HG02973 (cell line): ENCODE results near the gene PTPRD.

Source experiments
- ATAC-seq: cut with Tn5 transposase; IDR thresholded peaks from one replicate; pipeline ENCODE4 v1.9.1; 2021; ENCODE audit warnings: moderate library complexity; ENCODE audit not compliant: unreplicated experiment

PTPRD gene

DNA sequence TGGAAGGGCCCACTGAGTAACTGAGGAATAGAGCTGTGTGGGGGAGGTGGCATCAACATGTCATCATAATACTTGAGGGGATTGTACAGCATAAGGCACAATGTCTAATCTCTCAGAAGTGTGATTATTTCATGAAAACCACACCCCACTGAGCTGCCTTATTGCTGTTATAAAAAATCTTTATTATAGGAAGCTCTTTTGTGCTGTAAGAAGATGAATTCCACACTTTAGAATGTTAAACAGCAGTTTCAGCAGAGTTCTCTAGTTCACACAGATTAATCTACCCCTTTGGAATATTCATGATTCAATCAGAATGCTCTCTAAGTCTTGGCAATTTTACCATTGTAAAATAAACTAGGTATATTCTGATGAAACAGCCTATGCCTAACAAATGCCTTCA, 1389.6 kb downstream of the PTPRD start:
- no peak for ATAC-seq

DNA sequence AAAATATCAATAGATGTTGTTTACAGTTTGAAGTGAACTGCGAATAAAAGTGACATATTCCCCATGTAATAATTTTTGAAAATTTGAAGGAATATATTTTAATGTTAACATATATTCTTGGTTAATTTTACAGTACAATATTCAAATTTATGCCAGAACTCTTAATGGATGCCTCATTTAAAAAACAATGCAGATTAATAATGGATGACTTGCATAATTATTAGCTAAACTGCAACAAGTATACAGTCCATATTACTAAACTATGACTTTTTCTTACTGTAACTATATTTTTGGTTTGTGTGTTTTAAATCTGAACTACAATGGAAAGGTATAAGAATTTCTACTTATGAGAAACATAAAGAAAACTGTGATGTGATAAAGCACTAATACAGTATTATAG, 1390.1 kb downstream of the PTPRD start:
- ATAC-seq = no peak

DNA sequence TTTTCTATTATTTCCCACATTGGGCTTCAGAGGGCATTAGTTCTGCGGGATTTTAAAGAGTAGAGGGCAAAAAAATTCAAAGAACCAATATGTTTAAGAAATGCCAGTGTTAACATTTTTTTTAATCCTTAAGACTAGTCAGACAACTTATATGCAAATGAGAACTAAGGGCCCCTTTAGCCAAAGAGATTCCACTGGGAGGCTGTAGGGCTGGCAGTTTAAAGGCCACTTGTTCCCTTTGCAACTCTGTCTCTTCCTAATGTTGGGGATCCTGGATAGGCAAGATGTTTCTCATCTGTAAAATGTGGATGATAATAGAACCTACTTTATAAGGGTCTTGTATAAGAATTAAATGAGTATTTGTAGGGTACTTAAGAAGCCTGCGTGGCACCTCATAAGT, 1395.9 kb downstream of the PTPRD start:
- ATAC-seq = no peak

DNA sequence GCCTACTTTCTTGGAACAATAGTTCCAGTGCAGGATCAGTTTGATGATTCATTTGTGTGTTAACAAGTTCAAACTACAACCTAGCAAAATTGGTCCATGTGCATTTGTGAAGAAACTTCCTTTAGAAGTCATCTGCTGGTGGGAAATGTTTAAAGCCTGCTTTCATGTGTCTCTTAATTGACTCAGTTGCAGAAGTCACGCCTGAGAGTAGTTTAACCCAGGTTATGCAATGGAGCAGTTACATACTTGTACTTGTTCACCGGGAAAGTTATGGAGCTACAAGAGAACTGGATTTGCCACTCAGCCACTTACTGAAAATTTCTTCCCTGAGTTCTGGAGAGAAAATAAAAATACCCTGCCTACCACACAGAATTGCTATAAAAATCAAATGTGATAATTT, 1397.8 kb downstream of the PTPRD start:
- no peak for ATAC-seq

DNA sequence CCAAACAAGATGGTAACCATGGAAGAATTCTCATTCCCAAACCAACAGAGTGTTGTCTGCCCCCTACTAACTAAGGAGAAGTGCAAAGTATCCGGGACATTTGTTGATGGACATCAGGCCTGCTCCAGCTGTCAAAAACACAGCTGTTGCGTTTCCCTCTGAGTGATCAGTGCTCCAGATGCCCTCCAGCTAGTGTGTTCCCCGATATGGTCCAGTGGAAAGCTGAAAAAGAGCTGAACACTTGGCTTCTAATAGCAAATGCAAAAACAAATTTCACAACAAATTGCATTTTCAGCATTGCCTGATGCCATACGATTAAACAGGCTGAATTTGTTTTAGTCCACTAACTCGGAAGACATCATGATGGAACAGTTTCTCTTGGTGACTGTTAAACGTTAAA, 1398.7 kb downstream of the PTPRD start:
- ATAC-seq = no peak

DNA sequence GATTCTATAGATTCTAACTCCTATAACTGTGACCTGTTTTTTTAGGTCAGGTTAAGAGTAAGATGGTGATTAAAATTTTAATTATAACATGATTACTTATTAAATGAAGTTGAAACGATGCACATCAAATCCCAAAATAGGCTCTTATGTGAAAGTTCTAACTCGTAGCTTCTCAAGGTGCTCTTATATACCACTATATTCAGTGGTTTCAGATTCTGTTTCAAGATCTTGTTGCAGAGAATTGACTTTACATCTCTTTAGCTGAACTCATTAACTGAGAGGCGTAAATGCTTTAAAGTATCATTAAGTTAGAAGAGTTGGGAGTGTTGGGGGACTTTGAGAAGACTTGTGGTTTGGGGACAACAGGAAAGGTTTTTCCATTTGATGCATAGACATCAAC, 1399.8 kb downstream of the PTPRD start:
- ATAC-seq = no peak

DNA sequence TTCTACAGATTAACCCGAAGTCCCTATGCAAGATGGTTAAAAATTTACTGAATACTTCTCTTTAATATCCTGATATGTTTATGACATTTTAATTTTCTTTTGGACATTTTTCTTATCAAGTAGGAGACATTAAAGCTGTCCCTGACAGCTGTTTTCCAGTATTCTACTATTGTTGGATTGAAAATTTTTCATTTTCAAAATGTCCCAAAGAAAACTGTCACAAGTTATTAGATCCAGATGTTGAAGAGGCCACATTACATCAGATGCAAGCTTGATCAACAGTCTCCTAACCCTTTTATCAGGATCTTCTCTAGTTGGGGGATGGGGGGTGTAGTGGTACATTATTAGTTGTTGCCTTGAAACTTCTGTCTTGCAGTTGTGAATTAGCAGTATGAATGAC, 1410.5 kb downstream of the PTPRD start:
- ATAC-seq = no peak

DNA sequence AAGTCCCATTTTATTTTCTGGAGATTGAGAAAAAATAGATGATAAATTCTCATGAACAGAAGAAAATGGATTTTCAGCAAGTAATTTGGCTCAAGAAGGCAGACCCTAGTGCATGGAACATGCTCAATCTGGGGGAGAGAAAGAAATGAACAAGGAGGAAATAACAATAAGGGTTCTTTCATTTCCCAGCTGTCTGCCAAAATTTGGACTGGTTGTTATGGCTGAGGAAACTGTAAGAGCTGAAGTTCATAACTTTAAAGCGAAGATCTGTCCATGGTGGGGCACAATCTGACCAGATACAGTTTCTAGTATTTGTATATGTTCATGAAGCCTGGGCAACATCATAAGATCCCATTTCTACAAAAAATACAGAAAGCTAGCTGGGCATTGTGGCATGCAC, 1426.7 kb downstream of the PTPRD start:
- no peak for ATAC-seq

DNA sequence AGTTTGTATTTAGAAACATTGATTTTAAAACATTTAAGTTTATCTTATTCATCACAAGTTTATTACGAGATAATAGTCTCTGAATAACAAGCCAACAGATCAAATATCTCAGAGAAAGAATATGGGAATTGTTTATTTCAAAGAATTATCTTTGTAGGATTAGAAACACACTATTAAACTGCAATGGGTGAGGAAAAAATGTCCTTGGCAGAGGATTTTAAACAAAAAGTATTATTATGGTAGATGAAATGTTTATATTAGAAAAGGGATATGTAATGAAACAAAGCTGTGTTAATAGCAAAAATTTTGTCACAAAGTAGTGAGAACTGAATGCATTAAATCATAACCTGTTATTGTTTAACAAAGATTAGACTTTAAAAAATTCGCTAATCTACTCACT, 1430.4 kb downstream of the PTPRD start:
- no peak for ATAC-seq

DNA sequence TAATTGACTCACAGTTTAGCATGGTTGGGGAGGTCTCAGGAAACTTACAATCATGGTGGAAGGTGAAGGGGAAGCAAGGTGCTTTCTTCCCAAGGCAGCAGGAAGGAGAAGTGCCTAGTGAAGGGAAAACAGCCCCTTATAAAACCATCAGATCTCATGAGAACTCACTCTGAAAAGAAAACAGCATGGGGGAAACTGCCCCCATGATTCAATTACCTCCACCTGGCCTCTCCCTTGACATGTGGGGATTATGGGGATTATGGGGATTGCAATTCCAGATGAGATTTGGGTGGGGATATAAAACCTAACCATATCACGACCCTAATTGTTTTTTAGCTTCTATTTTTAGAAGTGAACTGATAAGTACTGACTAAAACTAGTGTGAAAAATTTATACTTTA, 1435.7 kb downstream of the PTPRD start:
- ATAC-seq = no peak

DNA sequence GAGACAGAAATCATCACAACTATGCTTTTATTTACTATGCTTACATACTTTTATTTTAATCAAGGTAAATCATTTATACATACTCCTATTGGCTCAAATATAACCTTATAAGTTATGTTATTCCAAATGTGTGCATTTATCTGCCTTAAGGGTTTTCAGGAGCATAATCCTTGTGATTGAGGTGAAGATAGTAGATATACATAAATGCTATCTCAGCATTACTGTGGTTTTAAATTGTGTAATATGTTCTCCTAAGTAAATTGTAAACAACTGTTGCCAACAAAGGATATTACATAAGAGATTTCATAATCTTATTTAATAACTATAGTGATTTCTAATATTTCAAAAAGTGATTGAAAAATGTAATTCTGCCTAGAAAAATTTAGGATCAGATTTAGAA, 1438.4 kb downstream of the PTPRD start:
- ATAC-seq = no peak

DNA sequence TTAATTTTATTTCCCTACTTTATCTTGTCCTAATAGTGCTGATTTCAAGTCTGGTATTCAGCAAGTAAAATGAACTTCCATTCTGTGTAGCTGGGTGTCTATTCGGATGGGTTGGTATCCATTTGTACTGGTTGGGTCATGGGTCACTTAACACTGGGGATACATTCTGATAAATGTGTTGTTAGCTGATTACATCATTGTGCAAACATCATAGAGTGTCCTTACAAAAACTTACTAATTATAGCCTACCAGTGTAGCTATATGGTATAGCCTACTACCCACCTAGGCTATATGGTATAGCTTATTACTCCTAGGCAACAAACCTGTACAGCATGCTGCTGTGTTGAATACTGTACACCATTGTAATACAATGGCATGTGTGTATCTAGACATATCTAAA, 1439.5 kb downstream of the PTPRD start:
- no peak for ATAC-seq

DNA sequence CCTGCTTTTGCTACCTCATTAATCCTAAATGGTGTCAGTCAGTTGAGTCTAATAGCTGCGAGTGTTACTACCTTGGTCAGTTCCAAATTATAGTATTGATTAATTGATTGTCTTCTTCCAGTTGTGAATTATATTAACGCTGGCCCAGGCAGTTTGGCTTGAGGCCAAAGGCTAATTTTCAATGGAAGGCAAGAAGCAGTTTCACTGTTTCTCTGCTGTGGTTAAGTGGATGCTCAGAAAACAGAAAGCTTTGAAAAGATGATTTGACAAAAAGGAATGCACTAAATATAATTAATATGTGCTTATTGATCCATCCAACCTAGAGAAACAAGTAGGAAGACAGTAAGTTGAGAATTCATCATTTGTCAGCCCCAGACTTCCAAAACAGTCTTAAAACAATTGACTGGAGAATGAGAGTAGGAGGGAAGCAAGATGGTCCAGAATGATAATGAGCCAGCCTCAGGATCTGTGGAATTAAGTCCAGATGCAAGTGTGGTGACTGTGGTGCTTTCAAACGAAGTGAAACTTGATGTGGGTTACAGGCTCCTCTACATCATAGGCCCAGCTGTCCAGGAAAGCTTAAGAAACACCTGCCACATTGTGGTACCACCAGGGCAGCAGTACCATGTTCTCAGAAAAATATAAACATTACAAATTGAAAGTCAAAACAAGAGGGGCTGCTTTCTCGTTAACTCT, 1442.2 kb downstream of the PTPRD start:
- no peak for ATAC-seq

DNA sequence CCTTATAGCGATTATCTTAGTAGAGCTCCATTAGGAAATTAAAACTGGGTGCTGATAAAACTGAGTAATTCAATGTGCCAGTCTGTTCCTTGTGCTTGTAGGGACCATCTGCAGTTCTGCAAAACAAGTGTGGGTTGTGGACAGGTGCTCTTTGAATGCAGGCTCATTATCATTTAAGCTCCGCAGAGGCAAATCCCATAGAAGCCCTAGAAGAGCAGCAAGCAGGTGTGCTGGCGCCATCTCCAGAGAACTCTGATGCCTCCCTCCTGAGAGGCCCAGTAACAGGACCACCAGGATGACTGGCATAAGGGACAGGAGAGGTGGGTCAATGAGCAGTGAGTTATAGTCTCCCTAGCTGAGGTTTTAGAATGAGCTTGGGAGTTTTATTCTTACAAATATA, 1470.8 kb downstream of the PTPRD start:
- no peak for ATAC-seq

DNA sequence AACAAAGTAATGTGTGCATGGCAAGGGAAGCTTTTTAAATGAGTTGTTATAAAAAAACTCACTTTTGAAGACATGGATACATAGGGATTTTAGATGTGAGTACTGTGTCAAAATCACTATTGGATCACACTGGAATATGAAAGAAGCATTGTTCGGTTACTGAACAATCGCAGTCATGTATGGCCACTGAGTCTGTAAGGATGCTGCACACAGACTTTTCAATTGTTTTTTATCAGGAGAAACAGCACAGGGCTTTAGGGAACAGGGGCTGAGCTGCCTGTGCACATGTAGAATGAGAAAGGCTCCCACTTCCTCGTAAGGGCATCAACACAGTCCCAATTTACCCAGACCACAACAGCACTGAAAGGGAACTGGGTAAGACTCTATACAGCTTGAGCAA, 1479.3 kb downstream of the PTPRD start:
- ATAC-seq = no peak

DNA sequence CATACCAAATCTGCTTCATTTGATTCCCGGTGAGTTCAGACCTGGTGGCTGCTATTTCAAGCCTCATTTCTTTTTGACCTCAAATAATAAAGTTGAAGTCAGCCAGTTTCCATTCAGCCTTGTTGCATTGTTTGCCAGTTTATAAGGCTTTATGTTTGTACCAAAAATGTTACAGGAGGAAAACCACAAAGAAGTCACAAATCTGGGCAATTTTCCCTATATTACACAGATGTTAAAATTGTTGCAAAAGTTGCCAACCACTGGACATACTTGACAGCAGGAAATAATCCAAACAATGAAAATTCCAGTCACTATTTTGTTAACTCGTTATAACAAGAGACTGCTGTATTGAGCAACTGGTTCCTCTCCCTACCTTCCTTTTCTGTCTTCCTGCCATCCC, 1488.2 kb downstream of the PTPRD start:
- ATAC-seq = no peak

DNA sequence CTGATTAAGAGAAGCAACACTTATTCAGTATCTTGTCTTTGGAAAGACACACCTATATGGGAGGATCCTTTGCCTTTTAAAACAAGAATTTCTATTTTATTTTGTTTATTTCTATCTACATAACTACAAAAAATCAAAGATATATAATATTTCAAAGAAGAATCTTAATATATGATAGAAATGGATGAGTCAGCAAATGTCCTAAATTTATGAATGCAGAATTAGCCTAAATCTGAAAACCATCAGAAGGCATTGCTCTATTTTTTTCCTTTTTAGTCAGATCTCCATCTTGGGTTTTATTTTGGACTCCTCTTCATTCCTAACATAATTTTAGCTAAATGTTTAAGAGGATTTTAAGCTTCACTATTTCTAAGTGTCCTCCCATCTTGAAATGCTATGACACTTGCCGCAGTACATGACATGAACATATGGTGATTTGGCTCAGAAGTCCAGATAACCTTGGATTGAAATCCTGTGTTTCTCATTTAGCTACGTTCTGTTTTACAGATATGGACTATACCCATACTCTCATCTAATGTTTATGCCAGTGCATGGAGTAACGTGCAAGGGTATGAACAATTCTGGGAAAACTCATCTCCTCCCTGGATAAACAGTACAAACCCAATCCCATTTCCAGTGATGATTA, 1490.4 kb downstream of the PTPRD start:
- ATAC-seq = no peak

DNA sequence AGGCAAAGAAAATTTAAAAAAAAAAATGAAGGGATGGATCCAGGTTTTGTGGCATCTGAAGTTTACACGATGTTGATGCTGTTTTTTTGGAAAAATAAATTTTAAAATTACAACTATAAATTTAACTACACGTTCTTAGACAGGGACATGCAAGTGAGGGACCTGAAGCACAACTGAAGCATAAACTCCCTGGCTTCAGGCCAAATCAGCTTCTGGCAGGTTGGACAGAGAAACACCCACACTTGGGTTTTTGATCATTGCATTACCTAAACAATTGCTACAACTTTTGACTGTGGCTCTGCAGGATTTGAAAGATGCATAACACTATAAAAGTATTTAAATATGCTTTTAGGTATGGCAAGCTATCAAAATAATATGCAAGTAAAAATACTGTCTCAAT, 1494.9 kb downstream of the PTPRD start:
- no peak for ATAC-seq

DNA sequence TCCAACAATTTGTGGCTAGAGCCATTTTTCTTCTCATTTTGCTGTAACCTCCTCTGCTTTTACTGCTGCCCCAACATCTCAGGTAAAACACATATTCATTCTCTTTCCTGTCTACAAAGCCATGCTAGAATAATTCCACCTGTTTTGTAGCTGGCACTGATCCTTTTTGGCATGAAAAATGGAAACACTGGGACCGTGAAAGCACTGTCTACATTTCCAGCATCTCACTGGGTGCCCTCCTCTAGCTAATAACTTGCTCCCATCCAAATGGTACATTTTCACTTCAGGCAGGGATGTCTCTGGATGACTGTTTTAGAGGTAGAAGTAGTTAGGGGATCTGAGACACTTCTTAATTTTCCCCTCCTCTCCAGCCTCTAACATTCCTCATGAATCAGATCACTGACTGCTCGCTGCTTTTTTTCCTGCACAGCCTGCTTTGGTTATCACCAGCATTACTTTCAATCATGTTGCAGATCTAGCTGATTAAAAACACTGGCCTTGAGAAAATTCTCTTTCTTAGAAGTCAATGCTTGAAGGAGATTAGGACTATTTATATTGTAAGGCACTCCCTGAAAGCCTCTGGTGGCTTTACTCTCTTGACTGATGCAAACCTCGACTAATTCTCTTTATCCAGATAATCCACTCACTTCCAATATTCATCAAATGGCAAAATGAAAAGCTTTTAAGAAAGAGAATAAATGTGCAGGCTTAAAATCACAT, 1500.6 kb downstream of the PTPRD start:
- no peak for ATAC-seq

DNA sequence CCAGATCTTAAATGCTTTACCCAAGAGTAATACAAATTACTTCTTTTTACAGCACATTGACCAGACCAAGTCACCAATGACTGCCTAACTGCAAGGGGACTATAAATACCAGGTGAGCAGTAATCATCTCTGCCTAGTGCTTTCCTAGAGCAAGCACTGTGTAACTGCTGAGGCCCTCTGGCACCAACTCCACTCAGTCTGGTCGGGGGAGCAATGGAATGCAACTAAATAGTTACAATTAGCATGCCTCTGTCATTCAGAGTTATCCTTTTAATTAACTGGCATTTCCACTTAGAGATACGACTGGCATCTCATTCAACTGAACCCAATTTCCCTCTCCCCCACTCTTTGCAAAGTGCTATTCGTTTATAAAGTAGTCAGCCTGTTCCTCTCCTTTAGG, 1504.2 kb downstream of the PTPRD start:
- no peak for ATAC-seq

DNA sequence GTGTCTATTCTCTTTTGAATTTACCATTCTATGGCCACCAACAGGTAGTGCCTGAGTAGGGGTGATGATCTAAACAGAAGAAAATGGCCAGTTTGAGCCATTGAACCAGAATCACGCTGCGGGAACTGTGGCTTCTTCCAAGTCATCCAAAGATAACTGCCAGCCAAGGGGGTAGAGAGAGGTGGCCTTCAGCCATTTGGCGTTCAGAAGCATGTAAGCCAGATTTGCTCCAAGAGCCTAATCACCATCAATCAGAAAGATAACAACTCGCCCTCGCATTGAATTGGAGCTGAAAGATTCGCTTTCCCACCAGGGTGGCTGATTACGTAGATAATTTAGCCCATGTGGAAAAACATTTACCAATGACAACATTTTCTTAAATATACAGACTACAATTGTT, 1510.5 kb downstream of the PTPRD start:
- ATAC-seq = no peak

DNA sequence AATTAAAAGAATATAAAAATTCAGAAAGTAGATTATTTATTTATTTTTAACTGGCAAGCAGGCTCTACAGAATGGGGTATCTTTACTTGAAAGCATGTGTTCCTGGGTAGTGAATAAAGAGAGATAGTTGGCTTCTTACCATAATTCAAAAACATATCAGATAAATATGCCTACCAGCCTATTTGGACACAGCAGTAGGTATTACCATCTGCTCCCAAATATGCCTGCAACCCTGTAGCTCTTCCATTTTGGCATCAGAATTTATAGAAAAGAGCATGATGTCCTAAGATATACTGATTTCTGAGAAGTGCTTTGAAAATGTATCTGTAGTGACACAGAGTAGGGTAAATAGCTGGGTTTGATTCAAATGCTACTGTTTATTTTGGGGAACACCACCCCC, 1512.7 kb downstream of the PTPRD start:
- no peak for ATAC-seq
